A673 (cell line): Measurements from ENCODE around the gene FOXD4L6. TPM values are rescaled to one million over a fixed set of nuclear protein-coding genes. Genes with fewer than 3 reads are reported as not detected.
"Not testable (repeated sequence)": the region's sequence is repeated elsewhere in the genome, so short reads cannot be mapped to it uniquely, and the experiment has no call there.

Source experiments
- BruUV-seq: library from RNA; stranded (reverse); fragments of 400-500 nt; replicated peaks from 2 replicates; lab custom pipeline; 2021; lab: Mats Ljungman, UMichigan
- CTCF ChIA-PET: fragments of 300-600 bp; sonication (Branson Sonifier 250); formaldehyde crosslinking; loops from one replicate; lab custom pipeline; 2022; ENCODE audit warnings: antibody characterized with exemption; lab: Charles Lee
- POLR2A ChIA-PET: fragments of 300-600 bp; sonication (Branson Sonifier 250); formaldehyde crosslinking; loops from one replicate; lab custom pipeline; 2022; ENCODE audit warnings: antibody characterized with exemption; ENCODE audit not compliant: low non-redundant PET; lab: Charles Lee
- DNase-seq: peaks from one replicate; pipeline ENCODE4 v3.0.0-alpha.2; 2015; ENCODE audit warnings: low spot score
- H3K27ac ChIP-seq: fragments of 200-600 bp; sonication (generic); 2 replicates; pipeline ENCODE4 v1.5.1; 2016; ENCODE audit warnings: mixed run types, low read depth, mild to moderate bottlenecking, mixed read lengths, antibody characterized with exemption, low read length; ENCODE audit not compliant: poor library complexity, severe bottlenecking
- H3K27me3 ChIP-seq: fragments of 200-600 bp; sonication (generic); replicated peaks from 2 replicates; pipeline ENCODE4 v1.6.1; 2017; ENCODE audit warnings: mixed run types, low read depth, mild to moderate bottlenecking, mixed read lengths, antibody characterized with exemption, low read length; ENCODE audit not compliant: insufficient read depth, poor library complexity
- H3K36me3 ChIP-seq: fragments of 200-600 bp; sonication (generic); 2 replicates; pipeline ENCODE4 v1.6.1; 2016; ENCODE audit warnings: mixed run types, mild to moderate bottlenecking, mixed read lengths, antibody characterized with exemption, low read length; ENCODE audit not compliant: insufficient read depth, poor library complexity, severe bottlenecking
- H3K4me1 ChIP-seq: fragments of 200-600 bp; sonication (generic); 2 replicates; pipeline ENCODE4 v1.6.1; 2017; ENCODE audit warnings: mixed run types, mild to moderate bottlenecking, mixed read lengths, antibody characterized with exemption, low read length; ENCODE audit not compliant: insufficient read depth, poor library complexity, severe bottlenecking
- H3K4me3 ChIP-seq: fragments of 200-600 bp; sonication (generic); 2 replicates; pipeline ENCODE4 v1.5.1; 2016; ENCODE audit warnings: low read depth, mixed run types, mild to moderate bottlenecking, mixed read lengths, low read length; ENCODE audit not compliant: poor library complexity, severe bottlenecking
- H3K9me3 ChIP-seq: fragments of 200-600 bp; sonication (generic); 2 replicates; pipeline ENCODE4 v1.6.1; 2016; ENCODE audit warnings: mixed run types, low read depth, mild to moderate bottlenecking, mixed read lengths, antibody characterized with exemption, low read length; ENCODE audit not compliant: poor library complexity, severe bottlenecking
- intact Hi-C: fragments of 100-400 bp; cut with micrococcal nuclease; formaldehyde crosslinking; loops from one replicate; pipeline ENCODE4 v1.10.0; 2022; ENCODE audit not compliant: unreplicated experiment
- total RNA-seq: library from RNA; stranded (reverse); gene quantifications from 2 replicates; pipeline ENCODE4 v1.2.3, GENCODE V29; 2021

Gene FOXD4L6
- total RNA-seq, 1 experiment from 2014 or later: not detected

DNA sequence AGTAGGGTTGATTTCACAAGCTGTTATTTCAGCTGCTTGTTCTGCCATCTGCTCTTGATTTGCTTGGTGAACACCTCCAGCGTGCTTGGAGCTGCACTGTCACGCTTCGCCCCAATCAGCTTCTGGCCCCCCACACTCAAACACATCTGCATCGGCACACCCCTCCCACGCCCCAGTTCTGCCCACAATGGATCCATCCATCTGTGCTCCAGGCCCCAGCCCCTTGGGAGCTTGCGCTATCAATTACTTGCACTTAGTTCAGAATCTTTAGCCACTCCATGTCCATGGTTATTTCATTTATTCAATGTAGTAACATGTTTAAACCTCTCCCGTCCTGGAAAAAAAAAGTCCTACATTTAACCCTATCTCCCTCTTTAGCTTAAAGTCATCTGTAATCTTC is 28.0 kb downstream of the FOXD4L6 start:
- intact Hi-C loops, H3K27me3 ChIP-seq, CTCF ChIA-PET, H3K4me3 ChIP-seq, H3K27ac ChIP-seq, H3K9me3 ChIP-seq, DNase-seq, H3K4me1 ChIP-seq, POLR2A ChIA-PET, BruUV-seq, H3K36me3 ChIP-seq: not testable (repeated sequence)

DNA sequence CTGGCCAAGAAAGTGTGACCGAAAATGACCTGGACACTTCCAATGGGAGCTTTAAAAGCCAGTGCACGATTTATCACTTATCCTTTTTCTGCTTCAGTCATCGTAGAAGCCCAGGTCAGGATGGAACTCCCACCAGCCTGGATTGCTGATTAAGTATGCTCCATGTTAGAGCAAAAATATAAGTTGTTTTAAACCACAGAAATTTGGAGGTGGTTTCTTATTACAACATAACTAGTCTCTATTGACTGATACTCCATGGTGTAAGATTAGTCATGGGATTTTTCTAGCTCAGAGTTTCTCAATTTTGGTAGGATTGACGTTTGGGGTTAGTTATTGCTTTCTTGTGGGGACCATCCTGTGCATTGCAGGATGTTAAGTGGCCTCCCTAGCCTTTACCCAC is 29.7 kb downstream of the FOXD4L6 start:
- H3K4me3 ChIP-seq, H3K36me3 ChIP-seq, intact Hi-C loops, POLR2A ChIA-PET, H3K27ac ChIP-seq, BruUV-seq, H3K4me1 ChIP-seq, CTCF ChIA-PET, DNase-seq, H3K9me3 ChIP-seq, H3K27me3 ChIP-seq: not testable (repeated sequence)

DNA sequence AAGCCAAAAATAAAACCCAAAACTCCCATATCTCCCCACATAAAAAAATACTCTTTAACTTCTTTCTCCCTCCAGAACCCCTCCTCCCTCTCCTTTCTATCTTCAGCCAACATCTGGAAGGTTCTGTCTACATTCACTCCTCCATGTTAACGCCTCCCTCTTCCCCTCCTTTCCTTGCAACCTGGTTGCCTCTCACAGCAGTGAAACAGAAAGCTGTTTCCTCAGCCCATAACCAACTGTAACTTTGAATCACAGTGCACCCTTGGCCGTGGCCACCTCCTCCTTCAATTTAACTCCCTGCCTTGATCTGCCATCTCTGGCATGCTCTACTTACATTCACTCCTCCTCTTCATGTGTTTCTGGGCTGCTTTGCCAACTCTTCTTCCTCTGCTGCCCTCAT is 33.4 kb downstream of the FOXD4L6 start:
- CTCF ChIA-PET, H3K36me3 ChIP-seq, H3K4me1 ChIP-seq, H3K4me3 ChIP-seq, BruUV-seq, H3K9me3 ChIP-seq, POLR2A ChIA-PET, intact Hi-C loops, H3K27ac ChIP-seq, H3K27me3 ChIP-seq, DNase-seq: not testable (repeated sequence)

DNA sequence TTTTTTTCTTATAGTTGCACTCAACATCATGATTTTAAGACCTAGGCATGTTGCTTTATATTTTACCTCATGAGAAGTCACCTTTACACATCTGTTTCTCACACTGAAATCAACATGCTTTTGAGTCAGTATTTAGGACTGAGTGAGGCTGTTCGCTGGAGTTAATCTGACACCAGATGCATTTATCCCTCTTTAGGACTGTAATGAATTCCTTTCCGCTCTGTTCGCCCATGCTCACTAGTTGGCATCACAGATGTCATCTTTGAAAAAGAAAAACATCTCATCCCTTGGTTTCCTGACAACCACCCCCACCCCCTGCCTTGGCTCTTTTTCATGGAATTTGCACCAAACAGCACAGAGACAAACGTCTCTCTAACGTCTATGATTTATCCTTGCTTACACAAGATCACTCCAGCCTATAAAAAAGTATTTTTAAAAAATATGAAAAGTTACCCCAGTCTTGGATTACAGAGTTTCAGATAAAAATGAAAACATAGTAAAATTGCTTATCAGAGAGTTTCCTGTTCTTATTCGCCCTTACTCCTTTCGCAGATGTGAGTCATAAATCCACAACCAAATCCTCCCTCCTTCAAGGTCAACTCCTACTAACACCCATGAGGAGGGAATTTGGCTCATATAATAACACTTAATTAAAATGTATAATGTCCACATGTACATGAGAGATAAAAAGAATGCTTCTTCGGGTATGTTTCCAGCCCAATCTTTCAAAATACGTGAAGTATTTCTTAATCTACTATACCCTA is 34.3 kb downstream of the FOXD4L6 start:
- BruUV-seq, H3K27ac ChIP-seq, H3K4me1 ChIP-seq, CTCF ChIA-PET, H3K4me3 ChIP-seq, H3K27me3 ChIP-seq, intact Hi-C loops, POLR2A ChIA-PET, H3K36me3 ChIP-seq, DNase-seq, H3K9me3 ChIP-seq: not testable (repeated sequence)

DNA sequence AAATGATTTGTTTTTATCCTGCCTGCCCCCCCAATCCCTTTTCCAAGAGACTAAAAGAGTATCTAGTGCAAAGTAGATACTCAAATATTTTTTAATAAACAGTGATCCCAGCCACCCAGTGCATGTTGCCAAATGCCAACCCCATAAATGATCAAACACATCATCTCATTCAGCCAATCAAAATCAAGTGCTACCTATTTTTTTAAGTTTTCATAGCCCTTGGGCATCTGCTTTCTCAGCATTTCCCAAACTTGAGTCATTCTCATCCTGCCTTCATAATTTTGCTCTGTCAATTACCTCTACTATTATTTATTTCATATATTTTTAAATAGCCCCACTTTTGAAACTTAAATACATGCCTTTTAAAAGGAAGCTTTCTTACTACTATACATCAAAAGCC is 37.6 kb downstream of the FOXD4L6 start:
- H3K27ac ChIP-seq, H3K36me3 ChIP-seq, intact Hi-C loops, H3K9me3 ChIP-seq, H3K4me3 ChIP-seq, BruUV-seq, H3K27me3 ChIP-seq, DNase-seq, POLR2A ChIA-PET, CTCF ChIA-PET, H3K4me1 ChIP-seq: not testable (repeated sequence)

DNA sequence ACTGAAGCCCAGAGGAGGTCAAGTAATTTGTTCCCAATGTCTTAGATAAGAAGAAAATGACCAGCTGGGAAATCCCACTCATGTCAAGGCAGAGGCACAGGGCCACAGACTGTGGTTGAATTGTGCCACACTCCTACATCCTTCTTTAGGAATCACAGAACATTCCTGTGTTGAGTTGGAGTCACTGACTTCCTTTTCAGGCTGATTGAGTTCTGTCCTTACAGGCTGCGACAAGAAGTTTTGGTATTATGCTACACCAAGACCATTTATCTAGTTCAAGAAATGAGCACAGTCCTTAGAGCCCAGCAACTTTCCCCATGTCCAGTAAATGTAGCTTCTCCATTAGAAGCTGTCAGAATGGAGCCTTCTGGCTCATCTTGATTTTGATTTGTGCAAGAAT is 38.1 kb downstream of the FOXD4L6 start:
- H3K27me3 ChIP-seq, DNase-seq, CTCF ChIA-PET: not testable (repeated sequence)

More for the DNA sequence above, 38.1 kb downstream of the FOXD4L6 start:
- H3K27ac ChIP-seq, H3K36me3 ChIP-seq, H3K4me1 ChIP-seq, H3K9me3 ChIP-seq, H3K4me3 ChIP-seq, intact Hi-C loops, POLR2A ChIA-PET, BruUV-seq: not testable (repeated sequence)
